ENCODE results near the gene GNG4. TPM values are rescaled to one million over a fixed set of nuclear protein-coding genes. Genes with fewer than 3 reads are reported as not detected.

Gene GNG4
- total and polyA plus RNA-seq, 7 donors, result 0.04 to 0.41 (median 0.05) TPM; not detected in 4

GRCh38 chr1:235586992-235587391 lies 62.6 kb downstream of the GNG4 start:
- DNase-seq (no peak), ATAC-seq (no peak)
- peaks cover 0 to 18% (median 0%) of the 10 kb centered on the region in 3 donors for H3K27me3 ChIP-seq (ENCODE audit: insufficient read depth in 3 of 3, low read length in 2 of 3)
- no peaks in the 10 kb centered on the region for H3K4me1 ChIP-seq
- no peaks in the 10 kb centered on the region for H3K9me3 ChIP-seq
- intact Hi-C loops (cut with DNase I), result no loop called here
- no peak overlapping the region for H3K27ac ChIP-seq
- TF ChIP-seq CTCF (IDR thresholded peaks at IDR 0.05), result no peak
- no peaks in the 10 kb centered on the region for H3K36me3 ChIP-seq (ENCODE audit: insufficient read depth in 1 of 2, low read depth in 1 of 2)
- H3K4me3 ChIP-seq, result no peak overlapping the region
- 81 to 94% (median 83%) methylated on average over 2 of the region's 2 CpGs for whole genome bisulfite sequencing, 3 donors

- Histone ChIP-seq H3K27me3 (ENCODE audit: insufficient read depth in 3 of 3, low read length in 2 of 3) (peaks cover 0 to 18% (median 0%) of the 10 kb centered on the region in 3 donors), H3K4me1 (no peaks in the 10 kb centered on the region), H3K27ac (no peak overlapping the region), H3K9me3 (no peaks in the 10 kb centered on the region), H3K36me3 (ENCODE audit: insufficient read depth in 1 of 2, low read depth in 1 of 2) (no peaks in the 10 kb centered on the region), H3K4me3 (no peak overlapping the region)
- ATAC-seq, result no peak
- intact Hi-C loops (cut with DNase I), result no loop called here
- DNase-seq, result no peak
- 67 to 75% (median 73%) methylated on average over 5 of the region's 5 CpGs for WGBS, 3 donors
- TF ChIP-seq CTCF (IDR thresholded peaks at IDR 0.05), result no peak
These were observed 63.2 kb downstream of the GNG4 start for GRCh38 chr1:235586413-235586812.

- no peak for TF ChIP-seq CTCF (IDR thresholded peaks at IDR 0.05)
- no peak overlapping the region for H3K27ac ChIP-seq
- no peaks in the 10 kb centered on the region for H3K4me1 ChIP-seq
- H3K4me3 ChIP-seq, result no peak overlapping the region
- peaks cover 0 to 18% (median 0%) of the 10 kb centered on the region in 3 donors for H3K27me3 ChIP-seq (ENCODE audit: insufficient read depth in 3 of 3, low read length in 2 of 3)
- no peaks in the 10 kb centered on the region for H3K9me3 ChIP-seq
- DNase-seq (no peak), ATAC-seq (no peak)
- intact Hi-C loops (cut with DNase I), result no loop called here
- H3K36me3 ChIP-seq (ENCODE audit: insufficient read depth in 1 of 2, low read depth in 1 of 2), result no peaks in the 10 kb centered on the region
- 61 to 76% (median 64%) methylated on average over 2 of the region's 2 CpGs for WGBS, 3 donors
These were observed 64.6 kb downstream of the GNG4 start for GRCh38 chr1:235584973-235585372.

- Histone ChIP-seq H3K27ac (no peak overlapping the region), H3K4me3 (no peak overlapping the region), H3K4me1 (no peaks in the 10 kb centered on the region), H3K36me3 (ENCODE audit: insufficient read depth in 1 of 2, low read depth in 1 of 2) (no peaks in the 10 kb centered on the region), H3K9me3 (peaks cover under 1% of the 10 kb centered on the region), H3K27me3 (ENCODE audit: insufficient read depth in 3 of 3, low read length in 2 of 3) (peaks cover 0 to 18% (median 0%) of the 10 kb centered on the region in 3 donors)
- TF ChIP-seq CTCF (IDR thresholded peaks at IDR 0.05), result no peak
- ATAC-seq (no peak), DNase-seq (no peak)
- WGBS, 3 donors, result 66 to 72% (median 69%) methylated on average over 4 of the region's 4 CpGs
- intact Hi-C loops (cut with DNase I), result no loop called here
These were observed 66.0 kb downstream of the GNG4 start for GRCh38 chr1:235583511-235584001.

- ATAC-seq (no peak), DNase-seq (no peak)
- intact Hi-C loops (cut with DNase I), result no loop called here
- 86 to 88% (median 88%) methylated on average over 10 of the region's 10 CpGs for WGBS, 3 donors
- peaks cover 5% of the 10 kb centered on the region for H3K9me3 ChIP-seq
- H3K36me3 ChIP-seq (ENCODE audit: insufficient read depth in 1 of 2, low read depth in 1 of 2), result no peaks in the 10 kb centered on the region
- no peak overlapping the region for H3K27ac ChIP-seq
- H3K4me1 ChIP-seq, result no peaks in the 10 kb centered on the region
- no peak for TF ChIP-seq CTCF (IDR thresholded peaks at IDR 0.05)
- no peak overlapping the region for H3K4me3 ChIP-seq
- H3K27me3 ChIP-seq (ENCODE audit: insufficient read depth in 3 of 3, low read length in 2 of 3), result peaks cover 0 to 18% (median 0%) of the 10 kb centered on the region in 3 donors
These were observed 67.5 kb downstream of the GNG4 start for GRCh38 chr1:235582130-235582529.

Data from psoas muscle (tissue), 8 donors.